ENCODE data around the gene PRRT4.

PRRT4 gene

GRCh38 chr7:128373606-128374005 is 12.1 kb upstream of the PRRT4 start:
- DNase-seq = no peak

DNA sequence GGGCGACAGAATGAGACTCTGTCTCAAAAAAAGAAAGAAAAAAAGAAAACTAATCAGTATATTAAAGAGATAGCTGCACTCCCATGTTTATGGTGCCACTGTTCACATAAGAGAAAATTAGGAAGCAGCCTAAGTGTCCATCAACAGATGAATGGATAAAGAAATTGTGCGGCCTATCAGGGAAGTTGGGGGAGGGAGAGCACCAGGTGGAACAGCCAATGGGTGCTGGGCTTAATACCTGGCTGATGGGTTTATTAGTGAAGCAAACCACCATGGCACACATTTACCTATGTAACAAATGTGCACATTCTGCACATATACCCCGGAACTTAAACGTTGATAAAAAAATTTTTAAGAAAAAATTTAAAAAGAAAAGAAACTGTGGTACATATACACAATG is 9.0 kb upstream of the PRRT4 start:
- no peak for DNase-seq

GRCh38 chr7:128366986-128367385 is 5.5 kb upstream of the PRRT4 start:
- DNase-seq = no peak

DNA sequence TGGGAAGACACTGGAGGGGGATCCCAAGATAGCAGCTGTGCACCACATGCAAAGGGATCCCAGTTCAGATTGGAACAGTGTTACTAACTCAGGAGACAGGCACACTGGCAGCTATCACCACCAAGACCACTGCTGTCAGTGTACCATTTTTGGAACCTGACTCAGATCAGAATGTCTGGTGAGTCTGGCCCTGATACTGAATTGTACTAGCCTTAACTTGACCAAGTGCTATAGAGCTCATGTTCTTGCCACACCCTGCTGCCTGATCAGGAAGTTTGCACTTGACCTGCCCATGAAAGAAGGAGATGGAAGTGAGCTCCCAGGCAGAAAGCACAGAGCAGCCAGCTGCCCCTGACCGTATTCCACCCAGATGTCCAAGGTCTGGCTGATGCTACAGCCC is 4.8 kb upstream of the PRRT4 start:
- no peak for DNase-seq

DNA sequence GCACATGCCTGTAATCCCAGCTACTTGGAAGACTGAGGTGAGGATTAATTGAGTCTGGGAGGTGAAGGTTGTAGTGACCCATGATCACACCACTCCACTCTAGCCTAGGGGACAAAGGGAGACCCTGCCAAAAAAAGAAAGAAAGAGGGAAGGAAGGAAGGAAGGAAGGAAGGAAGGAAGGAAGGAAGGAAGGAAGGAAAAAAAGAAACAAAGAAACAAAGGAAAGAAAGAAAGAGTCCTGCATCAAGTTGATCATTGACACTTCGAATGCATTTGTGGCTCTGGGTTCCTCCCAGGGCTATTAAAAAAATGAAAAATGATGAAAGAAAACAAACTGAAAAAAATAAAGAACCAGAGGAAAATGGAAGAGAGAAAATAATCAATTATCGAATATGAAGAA is 3.9 kb upstream of the PRRT4 start:
- no peak for DNase-seq

- no peak for DNase-seq
Measured at GRCh38 chr7:128364166-128364870, 2.8 kb upstream of the PRRT4 start.

DNA sequence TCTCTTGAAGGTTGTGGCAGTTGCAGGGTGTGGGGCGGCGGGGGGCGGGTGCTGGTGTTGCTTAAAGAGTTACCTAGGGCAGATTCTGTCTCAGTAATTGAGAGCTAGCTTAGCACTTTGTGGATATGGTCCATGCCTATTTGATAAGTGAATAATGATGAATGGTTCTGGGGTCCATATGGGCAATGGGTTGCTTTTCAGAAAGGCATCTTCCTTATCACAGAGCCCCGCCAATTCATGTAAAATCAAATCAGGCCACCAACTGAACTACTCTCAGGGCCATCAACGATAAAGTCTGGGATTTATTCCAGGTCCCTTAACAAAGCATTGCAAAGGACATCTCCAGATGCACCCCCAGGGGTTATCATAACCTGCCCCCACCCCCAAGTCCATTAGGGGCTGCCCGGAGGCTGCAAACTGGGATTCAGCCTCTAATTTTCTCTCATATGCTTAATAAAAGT is 1.8 kb upstream of the PRRT4 start:
- no peak for DNase-seq

DNA sequence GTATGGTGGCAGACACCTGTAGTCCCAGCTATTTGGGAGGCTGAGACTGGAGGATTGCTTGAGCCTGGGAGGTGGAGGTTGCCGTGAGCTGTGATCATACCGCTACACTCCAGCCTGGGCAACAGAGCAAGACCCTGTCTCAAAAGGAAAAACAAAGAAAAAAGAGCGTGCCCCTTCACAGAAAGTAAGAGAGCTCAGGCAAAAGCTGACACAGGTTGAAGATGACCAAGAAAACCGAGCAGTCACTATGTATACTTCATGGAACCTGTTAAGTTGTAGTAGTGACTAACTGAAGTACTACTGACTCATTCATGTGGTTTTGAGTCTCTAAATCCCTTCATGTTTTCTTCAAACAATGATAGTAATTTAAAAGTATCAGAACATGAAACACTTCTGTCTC is 1.2 kb upstream of the PRRT4 start:
- no peak for DNase-seq

DNA sequence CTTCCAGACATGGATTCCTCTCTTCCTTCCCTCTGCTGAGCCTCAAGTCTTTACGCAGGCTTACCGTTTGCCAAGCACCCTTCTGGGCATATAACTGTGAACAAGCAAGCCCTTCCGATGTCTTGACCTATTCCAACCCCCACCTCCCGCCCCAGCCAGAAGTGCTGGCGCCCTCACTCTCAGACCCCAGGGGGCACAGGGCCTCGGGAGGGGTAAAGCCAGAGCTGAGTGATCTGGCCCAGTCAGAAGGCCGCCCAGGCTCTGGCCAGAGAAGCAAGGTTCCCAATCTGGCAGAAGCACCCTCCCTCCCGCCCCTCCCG is 1.2 kb downstream of the PRRT4 start:
- DNase-seq = no peak

GRCh38 chr7:128359939-128360338 is 1.6 kb downstream of the PRRT4 start:
- no peak for DNase-seq

DNA sequence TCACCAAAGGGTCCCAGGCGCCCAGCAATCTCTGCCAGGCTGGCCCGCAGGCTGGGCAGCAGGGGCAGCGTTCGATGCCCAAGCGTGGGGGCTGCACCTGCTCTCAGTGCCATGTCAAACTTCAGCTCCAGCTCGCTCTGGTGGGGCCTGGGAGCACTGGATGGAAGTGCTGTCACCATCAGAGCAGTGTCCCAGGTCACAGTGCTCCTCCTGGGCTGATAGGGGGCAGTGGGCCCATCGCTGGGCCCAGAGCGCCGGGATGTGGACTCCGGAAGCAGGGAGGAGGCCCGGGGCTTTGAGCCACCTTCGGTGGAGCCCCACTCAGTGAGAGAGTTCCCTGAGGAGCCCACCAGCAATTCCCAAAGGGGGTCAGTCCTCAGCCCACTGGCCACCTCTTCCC is 2.2 kb downstream of the PRRT4 start:
- no peak for DNase-seq

GRCh38 chr7:128358233-128358632 is 3.3 kb downstream of the PRRT4 start:
- no peak for DNase-seq

DNA sequence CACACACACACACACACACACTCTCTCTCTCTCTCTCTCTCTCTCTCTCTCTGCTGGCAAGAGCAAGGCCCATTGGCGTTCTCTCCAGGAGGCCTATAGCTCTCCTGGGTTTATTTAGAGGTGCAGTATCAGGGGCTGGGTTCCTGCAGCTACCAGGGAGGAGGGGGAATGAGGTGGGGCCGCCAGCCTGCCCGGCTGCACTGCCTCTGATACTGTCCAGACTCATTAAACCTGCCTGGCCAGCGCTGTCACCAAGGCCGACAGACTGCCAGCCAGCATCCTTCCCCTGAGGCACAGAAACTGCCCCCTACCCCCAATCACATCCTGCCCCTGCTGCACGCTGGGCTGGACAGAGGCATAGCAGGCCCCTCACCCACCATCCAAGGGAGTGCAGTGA is 4.3 kb downstream of the PRRT4 start:
- DNase-seq = no peak

DNA sequence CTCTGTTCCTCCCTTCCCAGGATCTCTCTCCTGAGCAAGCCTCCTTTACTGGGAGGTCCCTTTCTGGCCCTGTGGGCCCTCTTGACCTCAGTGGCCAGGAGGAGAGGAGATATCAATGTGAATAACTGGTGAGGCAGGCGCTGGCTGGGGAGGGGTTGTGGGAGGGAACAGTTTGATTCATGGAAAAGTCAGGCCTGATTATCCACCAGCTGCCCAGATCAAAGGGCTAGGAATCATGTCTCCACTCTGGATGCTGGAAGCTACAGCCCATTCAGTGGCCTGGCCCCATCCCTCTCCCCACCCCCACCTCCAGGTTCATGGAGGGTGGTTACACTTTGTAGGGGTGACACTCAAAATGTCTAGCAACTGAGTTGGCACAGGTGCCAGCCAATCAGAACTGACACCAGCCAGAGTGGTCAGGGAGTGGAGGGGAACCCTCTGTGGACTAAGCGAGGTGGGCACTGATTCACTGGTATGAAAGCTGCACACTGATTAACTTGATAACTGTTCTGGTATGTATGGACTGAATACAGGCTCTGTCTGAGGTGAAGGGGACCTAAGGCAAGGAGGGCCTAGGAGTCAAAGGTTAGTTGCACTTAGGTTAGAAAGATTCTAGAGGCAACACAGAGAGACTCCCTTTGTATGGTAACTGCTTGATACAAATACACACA is 4.8 kb downstream of the PRRT4 start:
- DNase-seq = no peak

DNA sequence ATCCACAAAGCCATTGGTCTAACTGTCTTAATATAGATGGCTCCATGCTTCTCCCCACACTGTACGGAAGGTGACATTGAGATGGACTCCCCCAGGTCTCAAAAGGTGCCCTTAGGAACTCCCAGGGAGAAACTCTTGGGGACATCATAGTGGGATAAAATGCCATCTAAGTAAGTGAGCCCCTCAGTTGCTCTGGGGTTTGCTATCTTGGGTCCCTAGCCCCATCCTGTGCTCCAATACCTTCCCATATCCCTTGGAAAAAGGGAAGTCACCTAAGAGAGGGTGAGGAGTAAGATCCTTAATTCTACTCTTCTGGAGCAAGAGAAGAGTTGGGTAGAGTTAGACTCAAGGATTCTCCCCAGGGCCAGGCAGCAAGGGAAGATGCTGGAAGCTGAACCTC is 7.9 kb downstream of the PRRT4 start:
- no peak for DNase-seq

DNA sequence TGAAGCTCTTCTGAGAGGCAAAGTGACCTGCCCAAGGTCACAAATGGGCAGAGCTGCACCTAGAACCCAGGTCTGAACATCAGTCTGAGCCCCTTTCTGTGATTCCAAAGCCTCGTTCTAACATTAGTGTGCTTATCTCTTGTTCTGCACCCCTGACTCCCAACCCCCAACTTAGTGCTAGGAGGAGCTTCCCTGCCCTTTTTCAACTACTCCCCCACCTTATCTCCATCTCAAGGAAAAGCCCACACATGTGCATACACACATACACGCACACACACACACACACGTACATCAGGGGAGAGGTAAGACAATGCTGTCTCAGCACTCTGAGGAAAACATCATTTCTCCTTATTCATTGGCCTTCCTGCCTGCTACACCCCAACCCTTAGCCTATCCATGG is 8.3 kb downstream of the PRRT4 start:
- DNase-seq = no peak

DNA sequence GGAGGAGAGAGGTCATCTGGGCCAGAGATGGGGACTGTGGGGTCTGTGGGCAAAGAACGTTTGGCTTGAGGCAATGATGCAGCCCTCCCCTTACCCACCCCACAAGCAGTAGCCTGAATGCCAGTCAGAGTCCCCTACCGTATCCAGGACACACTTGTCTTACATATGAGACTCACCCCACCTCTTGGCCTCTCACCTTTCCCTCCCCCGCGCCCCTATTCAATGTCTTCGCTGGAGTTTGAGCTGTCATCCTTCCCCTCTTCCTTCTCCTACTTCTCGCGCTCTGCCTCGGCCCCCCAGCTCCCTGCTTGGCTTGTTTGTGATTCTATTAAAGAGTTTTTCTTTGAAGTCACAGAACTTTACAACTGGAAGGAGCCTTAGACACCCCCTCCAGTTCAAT is 8.9 kb downstream of the PRRT4 start:
- no peak for DNase-seq

- peak; percentile 25 to 33 for DNase-seq
Measured at GRCh38 chr7:128352153-128352537, 9.3 kb downstream of the PRRT4 start.

- DNase-seq = peak in 1 of 2 donors; percentile 16
Measured at GRCh38 chr7:128351296-128352152, 10.0 kb downstream of the PRRT4 start.

DNA sequence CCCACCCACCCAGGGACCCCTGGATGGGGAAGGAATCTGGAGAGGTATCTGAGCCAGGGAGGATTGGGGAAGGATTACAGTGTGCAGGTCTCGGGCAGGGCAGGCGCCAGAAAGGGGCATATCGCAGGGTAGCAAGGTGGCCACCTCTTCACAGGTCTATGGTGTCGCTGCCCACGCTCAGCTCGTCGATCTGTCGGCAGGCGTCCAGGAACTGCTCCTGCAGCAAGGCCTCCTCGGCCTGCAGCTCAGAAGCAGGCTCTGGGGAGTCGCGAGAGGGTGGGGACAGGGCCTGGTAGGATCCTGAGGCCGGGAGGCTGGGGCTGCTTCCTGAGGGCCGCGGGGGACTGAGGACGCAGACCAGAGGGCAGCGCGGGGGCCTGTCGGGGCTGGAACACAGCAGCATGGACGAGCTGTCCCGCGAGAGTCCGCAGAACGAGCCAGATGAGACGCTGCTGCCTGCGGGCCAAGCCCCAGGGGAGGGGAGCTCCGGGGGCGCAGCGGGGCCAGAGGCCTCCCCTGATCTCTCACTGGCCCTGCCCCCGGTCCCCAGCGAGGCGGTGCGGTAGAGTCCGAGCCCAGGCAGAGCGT is 10.7 kb downstream of the PRRT4 start:
- DNase-seq = no peak

DNA sequence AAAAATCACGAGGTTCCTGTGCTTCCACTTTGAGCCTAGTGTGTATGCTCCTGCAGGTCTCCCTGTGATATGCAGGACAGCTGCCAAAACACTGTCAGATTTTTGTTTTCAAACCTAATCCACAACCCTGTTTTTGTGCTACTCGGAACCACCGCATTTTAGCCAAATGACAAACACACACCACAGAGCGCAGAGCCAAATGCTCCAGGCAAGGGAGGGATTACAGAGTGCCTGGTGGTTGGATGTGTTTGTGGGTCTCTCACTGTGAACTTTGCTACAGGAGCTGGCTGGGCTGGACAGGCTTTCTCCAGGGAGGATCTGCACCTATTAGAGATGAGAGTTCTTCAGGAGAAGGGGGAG is 12.0 kb downstream of the PRRT4 start:
- no peak for DNase-seq

- peak; percentile 27 to 58 for DNase-seq
Measured at GRCh38 chr7:128347647-128348097, 13.8 kb downstream of the PRRT4 start.

- no peak for DNase-seq
Measured at GRCh38 chr7:128344431-128344774, 17.1 kb downstream of the PRRT4 start.

Measured in CD4-positive, alpha-beta T cell treated with Interferon alpha-2 for 1 hour (primary cell).